SU-DHL-6 (cell line): ENCODE measurements around the gene SOCS7.

Experiments used
- H2AFZ ChIP-seq: fragments of 200-600 bp; sonication (generic); 2 replicates; pipeline ENCODE4 v1.6.1; 2014; ENCODE audit warnings: low read depth, mild to moderate bottlenecking, moderate library complexity, mixed read lengths, antibody characterized with exemption, low read length; ENCODE audit not compliant: severe bottlenecking
- H3F3A ChIP-seq: fragments of 200-600 bp; shearing (Covaris generic); 2 replicates; pipeline ENCODE4 v1.6.0; 2016; ENCODE audit warnings: antibody characterized with exemption, mild to moderate bottlenecking; ENCODE audit not compliant: insufficient read depth
- H3K27ac ChIP-seq: fragments of 200-600 bp; sonication (generic); 2 replicates; pipeline ENCODE4 v1.5.1; 2016; ENCODE audit warnings: low read depth, mild to moderate bottlenecking, low read length, moderate library complexity, mixed read lengths
- H3K27me3 ChIP-seq: fragments of 200-600 bp; sonication (generic), shearing (Covaris generic); 2 replicates; pipeline ENCODE4 v1.6.0; 2014; ENCODE audit warnings: mild to moderate bottlenecking, low read length
- H3K36me3 ChIP-seq: fragments of 200-600 bp; sonication (generic); 2 replicates; pipeline ENCODE4 v1.6.1; 2014; ENCODE audit warnings: mild to moderate bottlenecking, low read length, mixed read lengths
- H3K4me2 ChIP-seq: fragments of 300-600, 200-600 bp; shearing (Covaris generic), sonication (generic); 2 replicates; pipeline ENCODE4 v1.6.0; 2014; ENCODE audit warnings: low read length, low read depth, mild to moderate bottlenecking; ENCODE audit not compliant: poor library complexity, severe bottlenecking
- H3K4me3 ChIP-seq: fragments of 200-600 bp; sonication (generic); 2 replicates; pipeline ENCODE4 v1.5.1; 2014; ENCODE audit warnings: antibody characterized with exemption, low read length, mild to moderate bottlenecking, mixed read lengths; ENCODE audit not compliant: insufficient read depth, poor library complexity, severe bottlenecking
- H3K79me2 ChIP-seq: fragments of 200-600 bp; sonication (generic); 2 replicates; pipeline ENCODE4 v1.6.1; 2014; ENCODE audit warnings: mild to moderate bottlenecking, low read length, moderate library complexity; ENCODE audit not compliant: insufficient read depth
- H3K9ac ChIP-seq: fragments of 200-600 bp; sonication (generic); 2 replicates; pipeline ENCODE4 v1.7.0; 2014; ENCODE audit warnings: mild to moderate bottlenecking, low read length
- H3K9me2 ChIP-seq: fragments of 200-600 bp; sonication (generic); replicated peaks from 2 replicates; pipeline ENCODE4 v1.6.1; 2014; ENCODE audit warnings: low read length; ENCODE audit not compliant: insufficient read depth
- H3K9me3 ChIP-seq: fragments of 200-600 bp; sonication (generic); 2 replicates; pipeline ENCODE4 v1.6.1; 2014; ENCODE audit warnings: low read length, mixed read lengths; ENCODE audit not compliant: insufficient read depth
- H4K20me1 ChIP-seq: fragments of 200-600 bp; sonication (generic); 2 replicates; pipeline ENCODE4 v1.6.1; 2014; ENCODE audit warnings: low read depth, mild to moderate bottlenecking, antibody characterized with exemption, low read length, moderate library complexity, mixed read lengths
- CTCF ChIP-seq: fragments of 200-600 bp; sonication (generic); IDR thresholded peaks from one replicate; pipeline ENCODE4 v1.5.1; 2017; ENCODE audit warnings: antibody characterized with exemption, mild to moderate bottlenecking, low read length, moderate library complexity; ENCODE audit not compliant: insufficient read depth, poor library complexity, severe bottlenecking
- EZH2phosphoT487 ChIP-seq: fragments of 200-600 bp; sonication (generic), shearing (Covaris generic); conservative IDR thresholded peaks from 2 replicates; pipeline ENCODE4 v1.6.1; 2018; ENCODE audit warnings: mild to moderate bottlenecking, antibody characterized with exemption, low read length, moderate library complexity, mixed read lengths

Gene SOCS7

GRCh38 chr17:38430316-38430715, 78.7 kb downstream of the SOCS7 start:
- Histone ChIP-seq H3K9me3 (no peaks in the 10 kb centered on the region), H3K9me2 (no peaks in the 10 kb centered on the region), H3F3A (no peaks in the 10 kb centered on the region), H3K4me2 (no peak overlapping the region), H2AFZ (no peak overlapping the region), H3K9ac (no peak overlapping the region), H3K27me3 (no peaks in the 10 kb centered on the region), H3K79me2 (no peaks in the 10 kb centered on the region), H3K27ac (no peak overlapping the region), H3K36me3 (no peaks in the 10 kb centered on the region), H4K20me1 (no peaks in the 10 kb centered on the region), H3K4me3 (no peak overlapping the region)
- no peak for TF ChIP-seq EZH2phosphoT487
- no peak for TF ChIP-seq CTCF

GRCh38 chr17:38430822-38431221, 79.2 kb downstream of the SOCS7 start:
- H3K27ac ChIP-seq, result no peak overlapping the region
- H3K79me2 ChIP-seq, result no peaks in the 10 kb centered on the region
- no peaks in the 10 kb centered on the region for H3K36me3 ChIP-seq
- no peaks in the 10 kb centered on the region for H3F3A ChIP-seq
- H2AFZ ChIP-seq, result no peak overlapping the region
- TF ChIP-seq CTCF, result no peak
- no peaks in the 10 kb centered on the region for H3K9me2 ChIP-seq
- H3K27me3 ChIP-seq, result no peaks in the 10 kb centered on the region
- no peak overlapping the region for H3K4me3 ChIP-seq
- H4K20me1 ChIP-seq, result no peaks in the 10 kb centered on the region
- H3K9ac ChIP-seq, result no peak overlapping the region
- no peaks in the 10 kb centered on the region for H3K9me3 ChIP-seq
- H3K4me2 ChIP-seq, result no peak overlapping the region

GRCh38 chr17:38431346-38432145, 79.9 kb downstream of the SOCS7 start:
- H3K9me3 ChIP-seq, result no peaks in the 10 kb centered on the region
- no peak for TF ChIP-seq EZH2phosphoT487
- TF ChIP-seq CTCF, result no peak
- H3K4me2 ChIP-seq, result no peak overlapping the region
- no peaks in the 10 kb centered on the region for H3K27me3 ChIP-seq
- H3K36me3 ChIP-seq, result no peaks in the 10 kb centered on the region
- H3K27ac ChIP-seq, result no peak overlapping the region
- no peaks in the 10 kb centered on the region for H3K79me2 ChIP-seq
- H4K20me1 ChIP-seq, result no peaks in the 10 kb centered on the region
- H3K9me2 ChIP-seq, result no peaks in the 10 kb centered on the region
- H2AFZ ChIP-seq, result no peak overlapping the region
- H3K4me3 ChIP-seq, result no peak overlapping the region
- no peaks in the 10 kb centered on the region for H3F3A ChIP-seq
- H3K9ac ChIP-seq, result no peak overlapping the region
